DMS 273 (cell line): ENCODE measurements around the gene ATG4B.

Source experiments
- DNase-seq: peaks from one replicate; lab custom pipeline; 2025; ENCODE audit not compliant: unreplicated experiment; lab: John Stamatoyannopoulos, UW

Gene ATG4B

GRCh38 chr2:241612156-241613016, 25.1 kb upstream of the ATG4B start:
- DNase-seq = no peak

- DNase-seq = no peak
Observed at GRCh38 chr2:241613017-241613780, 24.3 kb upstream of the ATG4B start.

GRCh38 chr2:241615041-241615440, 22.5 kb upstream of the ATG4B start:
- no peak for DNase-seq

GRCh38 chr2:241615522-241616052, 21.9 kb upstream of the ATG4B start:
- no peak for DNase-seq

GRCh38 chr2:241616168-241617125, 21.0 kb upstream of the ATG4B start:
- DNase-seq = no peak

- DNase-seq = peak; percentile 15
Observed at GRCh38 chr2:241617431-241618154, 19.9 kb upstream of the ATG4B start.

- DNase-seq = no peak
Observed at GRCh38 chr2:241618296-241618805, 19.1 kb upstream of the ATG4B start.

- DNase-seq = no peak
Observed at GRCh38 chr2:241618829-241619228, 18.7 kb upstream of the ATG4B start.

GRCh38 chr2:241619597-241620418, 17.7 kb upstream of the ATG4B start:
- no peak for DNase-seq

GRCh38 chr2:241620419-241620769, 17.1 kb upstream of the ATG4B start:
- no peak for DNase-seq

GRCh38 chr2:241627675-241628074, 9.8 kb upstream of the ATG4B start:
- DNase-seq = no peak

GRCh38 chr2:241629762-241630435, 7.6 kb upstream of the ATG4B start:
- no peak for DNase-seq

GRCh38 chr2:241632478-241633325, 4.8 kb upstream of the ATG4B start:
- no peak for DNase-seq

- DNase-seq = no peak
Observed at GRCh38 chr2:241633561-241633960, 3.9 kb upstream of the ATG4B start.

- peak; percentile 53 for DNase-seq
Observed at GRCh38 chr2:241635756-241636155, 1.7 kb upstream of the ATG4B start.

- DNase-seq = peak; percentile 77
Observed at GRCh38 chr2:241636182-241637017, 1.1 kb upstream of the ATG4B start.
